Measurements from ENCODE around the gene TMEM204.

The TMEM204 gene

DNA sequence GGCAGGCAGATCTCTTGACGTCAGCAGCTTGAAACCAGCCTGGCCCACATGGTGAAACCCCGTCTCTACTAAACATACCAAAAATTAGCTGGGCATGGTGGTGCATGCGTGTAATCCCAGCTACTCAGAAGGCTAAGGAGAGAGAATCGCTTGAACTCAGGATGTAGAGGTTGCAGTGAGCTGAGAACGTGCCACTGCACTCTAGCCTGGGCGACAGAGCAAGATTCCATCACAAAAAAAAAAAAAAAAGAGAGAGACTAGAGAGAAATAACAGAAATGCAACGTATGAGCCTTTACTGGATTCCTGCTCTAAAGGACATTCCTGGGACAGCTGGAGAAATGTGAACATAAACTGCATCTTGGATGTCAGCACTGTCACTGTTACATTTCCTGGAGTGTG is 67.6 kb downstream of the TMEM204 start:
- no peak for DNase-seq

GRCh38 chr16:1601489-1601888 is 68.0 kb downstream of the TMEM204 start:
- no peak for DNase-seq

- DNase-seq: no peak
These were observed 68.8 kb downstream of the TMEM204 start for GRCh38 chr16:1602285-1602684.
